CD1c-positive myeloid dendritic cell (primary cell): ENCODE data around the gene HAVCR1.
"Not testable (repeated sequence)": the region's sequence is repeated elsewhere in the genome, so short reads cannot be mapped to it uniquely, and the experiment has no call there.

Experiments
- DNase-seq: peaks from one replicate; pipeline ENCODE4 v3.0.0-alpha.2; 2016; ENCODE audit errors: extremely low spot score

Gene HAVCR1

DNA sequence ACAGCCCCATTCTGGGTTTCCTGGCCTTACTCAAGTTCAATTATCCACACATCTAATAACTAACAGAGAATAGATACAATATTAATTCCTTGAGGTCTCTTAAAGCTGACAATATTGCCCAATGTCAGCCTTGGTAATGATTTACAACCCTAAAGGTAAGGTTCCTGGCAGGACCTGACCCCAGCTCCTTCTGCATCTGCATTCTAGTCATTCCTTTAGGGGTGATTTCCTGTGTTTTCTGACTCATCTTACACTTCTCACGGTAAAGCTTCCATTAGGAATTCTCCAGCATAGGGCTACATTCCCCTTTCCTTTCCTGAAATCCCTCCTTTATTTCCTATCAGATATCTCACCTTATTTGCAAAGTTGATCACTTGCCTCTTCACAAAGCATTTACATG is 9.3 kb downstream of the HAVCR1 start:
- DNase-seq, result no peak

DNA sequence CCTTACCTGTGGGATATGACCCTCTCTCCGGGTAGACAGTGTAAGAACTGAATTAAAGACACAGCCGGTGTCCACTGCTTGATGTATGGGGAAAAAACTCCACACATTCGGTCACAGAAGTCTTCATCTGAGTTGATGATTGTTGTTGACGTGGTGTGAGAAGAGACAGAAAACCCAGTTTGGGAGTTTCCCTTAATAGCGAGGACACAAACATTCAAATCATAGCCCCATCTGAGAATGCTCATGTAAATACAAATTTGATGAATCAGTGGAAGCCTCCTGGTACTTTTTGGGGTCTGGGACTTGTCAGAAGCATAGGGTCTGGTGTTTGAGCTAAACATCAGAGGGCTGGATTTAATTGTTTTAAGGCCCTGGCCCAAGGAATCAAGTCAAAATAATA is 11.0 kb downstream of the HAVCR1 start:
- DNase-seq, result no peak

- DNase-seq, result not testable (repeated sequence)
These were observed 11.9 kb downstream of the HAVCR1 start for GRCh38 chr5:157047016-157047415.

- DNase-seq, result no peak
These were observed 12.9 kb downstream of the HAVCR1 start for GRCh38 chr5:157046041-157046440.

- no peak for DNase-seq
These were observed 13.3 kb downstream of the HAVCR1 start for GRCh38 chr5:157045601-157046000.

- no peak for DNase-seq
These were observed 20.2 kb downstream of the HAVCR1 start for GRCh38 chr5:157038568-157039187.

DNA sequence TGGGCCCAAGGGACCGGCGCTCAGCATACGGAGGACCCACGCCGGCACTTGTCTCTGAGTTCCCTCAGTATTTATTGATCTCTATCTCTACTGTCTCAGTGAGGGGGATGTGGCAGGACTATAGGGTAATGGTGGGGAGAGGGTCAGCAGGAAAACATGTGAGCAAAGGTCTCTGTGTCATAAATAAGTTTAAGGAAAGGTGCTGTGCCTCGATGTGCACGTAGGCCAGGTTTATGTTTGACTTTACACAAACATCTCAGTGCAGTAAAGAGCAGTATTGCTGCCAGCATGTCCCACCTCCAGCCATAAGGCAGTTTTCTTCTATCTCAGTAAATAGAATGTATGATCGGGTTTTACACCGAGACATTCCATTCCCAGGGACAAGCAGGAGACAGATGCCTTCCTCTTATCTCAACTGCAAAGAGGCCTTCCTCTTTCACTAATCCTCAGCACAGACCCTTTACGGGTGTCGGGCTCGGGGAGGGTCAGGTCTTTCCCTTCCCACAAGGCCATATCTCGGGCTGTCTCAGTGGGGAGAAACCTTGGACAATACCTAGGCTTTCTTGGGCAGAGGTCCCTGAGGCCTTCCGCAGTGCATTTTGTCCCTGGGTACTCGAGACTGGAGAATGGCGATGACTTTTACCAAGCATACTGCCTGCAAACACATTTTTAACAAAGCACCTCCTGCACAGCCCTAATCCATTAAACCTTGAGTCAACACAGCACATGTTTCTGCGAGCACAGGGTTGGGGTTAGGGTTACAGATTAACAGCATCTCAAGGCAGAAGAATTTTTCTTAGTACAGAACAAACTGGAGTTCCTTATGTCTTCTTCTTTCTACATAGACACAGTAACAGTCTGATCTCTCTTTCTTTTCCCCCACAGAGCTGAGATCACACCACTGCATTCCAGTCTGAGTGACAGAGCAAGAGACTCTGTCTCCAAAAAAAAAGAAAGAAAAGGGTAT is 24.5 kb downstream of the HAVCR1 start:
- not testable (repeated sequence) for DNase-seq

- DNase-seq, result no peak
These were observed 25.8 kb downstream of the HAVCR1 start for GRCh38 chr5:157033071-157033583.

- no peak for DNase-seq
These were observed 28.2 kb downstream of the HAVCR1 start for GRCh38 chr5:157030692-157031091.

GRCh38 chr5:157029457-157029856 is 29.5 kb downstream of the HAVCR1 start:
- no peak for DNase-seq

DNA sequence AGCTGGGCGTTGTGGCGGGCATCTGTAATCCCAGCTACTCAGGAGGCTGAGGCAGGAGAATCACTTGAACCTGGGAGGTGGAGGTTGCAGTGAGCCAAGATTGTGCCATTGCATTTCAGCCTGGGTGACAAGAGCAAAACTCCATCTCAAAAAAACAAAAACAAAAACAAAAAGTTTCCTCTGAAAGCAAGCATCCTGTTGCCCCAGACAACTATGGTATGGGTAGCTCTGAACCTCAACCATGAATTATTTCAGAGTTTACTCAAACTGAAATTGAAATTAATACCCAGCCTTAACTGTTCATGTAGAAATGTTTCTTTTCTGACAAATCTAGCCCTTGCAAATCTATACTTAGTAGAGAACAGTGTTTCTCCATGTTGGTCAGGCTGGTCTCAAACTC is 31.3 kb downstream of the HAVCR1 start:
- not testable (repeated sequence) for DNase-seq

GRCh38 chr5:157026789-157027424 is 32.0 kb downstream of the HAVCR1 start:
- no peak for DNase-seq

DNA sequence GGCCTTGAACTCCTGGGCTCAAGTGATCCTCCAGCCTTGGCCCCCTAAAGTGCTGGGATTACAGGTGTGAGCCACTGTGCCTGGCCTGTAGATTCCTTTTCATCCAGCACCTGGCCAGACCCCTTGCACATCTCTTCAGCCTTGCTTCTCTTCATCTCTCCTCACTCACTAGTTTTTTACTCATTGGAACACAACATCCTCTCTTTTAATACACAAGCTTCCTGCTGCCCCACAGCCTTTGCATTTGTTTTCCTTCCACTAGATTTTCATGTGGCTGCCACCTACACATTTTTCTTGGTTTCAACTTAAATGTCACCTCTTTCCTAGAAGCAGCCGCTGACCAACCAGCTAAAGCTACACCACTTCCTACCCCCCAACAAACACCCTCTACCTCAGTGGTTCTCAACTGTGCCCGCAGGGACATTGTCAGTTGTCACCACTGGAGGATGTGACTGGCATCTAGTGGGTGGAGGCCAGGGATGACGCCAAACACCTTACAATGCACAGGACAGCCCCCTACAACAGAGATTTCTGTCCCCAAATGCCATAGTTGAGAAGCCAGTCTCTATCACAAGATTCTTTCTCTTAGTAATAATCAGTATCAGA is 33.7 kb downstream of the HAVCR1 start:
- no peak for DNase-seq

DNA sequence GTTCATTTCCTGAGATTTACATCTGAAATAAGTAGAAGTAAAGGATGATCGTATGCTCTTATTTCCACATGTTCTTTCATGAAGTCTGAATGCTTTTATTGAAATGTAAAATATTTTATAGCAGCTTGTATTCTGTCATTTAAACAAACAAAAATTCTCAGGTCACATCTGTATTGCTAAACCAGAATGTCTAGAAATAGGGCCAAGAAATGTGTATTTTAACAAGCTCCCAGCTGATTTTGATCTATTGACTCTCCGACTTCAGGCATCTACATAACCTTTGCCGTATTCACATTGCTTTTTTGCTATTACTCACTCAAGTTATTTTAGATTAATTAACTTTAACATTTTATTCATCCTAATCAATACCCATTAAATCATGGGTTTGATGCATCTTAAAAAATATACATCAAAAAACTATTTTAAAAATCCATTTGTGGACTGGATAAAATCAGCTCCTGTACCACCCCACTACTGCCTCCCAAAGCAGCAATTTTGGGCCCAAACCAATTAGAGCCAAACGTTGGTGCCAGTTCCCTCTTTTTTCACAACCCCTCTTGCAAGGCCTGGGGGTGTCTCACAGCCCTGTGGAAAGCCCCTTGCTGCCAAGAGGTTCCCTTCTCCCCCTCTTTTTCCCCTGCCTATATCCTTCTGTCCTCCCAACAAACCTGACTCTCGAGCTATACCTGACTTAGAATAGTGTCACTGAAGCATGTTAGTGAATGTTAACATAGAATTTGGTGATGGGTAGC is 34.5 kb downstream of the HAVCR1 start:
- no peak for DNase-seq

- DNase-seq, result no peak
These were observed 36.9 kb downstream of the HAVCR1 start for GRCh38 chr5:157022024-157022423.

DNA sequence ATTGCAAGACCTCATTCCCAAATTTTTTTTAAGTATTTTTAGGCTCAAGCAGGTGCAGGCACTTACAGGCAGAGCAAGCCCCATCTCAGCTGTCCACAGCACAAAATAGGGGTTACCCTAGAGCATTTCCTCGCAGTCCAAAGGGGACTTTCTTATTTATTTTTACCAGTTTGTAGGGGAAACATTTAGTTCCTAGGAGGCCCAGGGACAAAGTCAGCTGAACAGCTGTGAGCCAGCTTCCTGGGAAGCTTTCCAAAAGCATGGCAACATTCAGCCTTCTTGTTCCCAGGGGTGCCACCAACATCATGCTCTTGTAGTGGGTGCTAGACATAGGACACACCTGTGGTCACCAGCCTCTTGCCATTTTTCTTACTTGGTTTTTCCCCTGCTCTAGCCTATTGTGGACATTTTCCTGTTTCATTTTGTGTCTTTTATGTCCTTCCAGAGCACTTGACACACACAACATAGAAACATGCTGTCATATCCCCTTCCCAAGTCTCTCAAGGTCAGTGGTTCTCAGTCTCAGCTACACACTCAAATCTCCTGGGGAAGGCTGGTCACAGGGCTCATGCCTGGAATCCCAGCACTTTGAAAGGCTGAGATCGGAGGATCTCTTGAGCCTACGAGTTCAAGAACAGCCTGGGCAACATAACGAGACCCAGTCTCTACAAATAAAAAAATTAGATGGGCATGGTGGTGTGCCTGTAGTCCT is 38.2 kb downstream of the HAVCR1 start:
- DNase-seq, result no peak

DNA sequence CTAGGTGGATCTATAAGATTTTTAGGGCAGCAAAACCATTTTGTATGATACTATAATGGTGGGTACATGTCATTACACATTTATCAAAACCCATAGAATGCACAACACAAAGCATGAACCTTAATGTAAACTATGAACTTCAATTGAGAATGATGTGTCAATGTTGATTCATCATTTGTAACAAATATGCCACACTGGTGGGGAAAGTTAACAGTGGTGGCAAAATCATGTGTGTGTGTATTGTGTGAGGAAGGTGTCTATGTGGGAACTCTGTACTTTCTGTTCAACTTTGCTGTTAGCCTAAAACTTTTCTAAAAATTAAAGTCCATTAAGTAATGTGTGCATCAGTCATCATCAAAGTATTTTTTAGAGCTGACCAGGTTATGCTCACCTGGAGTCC is 38.9 kb downstream of the HAVCR1 start:
- no peak for DNase-seq

- not testable (repeated sequence) for DNase-seq
These were observed 44.8 kb downstream of the HAVCR1 start for GRCh38 chr5:157014143-157014542.

DNA sequence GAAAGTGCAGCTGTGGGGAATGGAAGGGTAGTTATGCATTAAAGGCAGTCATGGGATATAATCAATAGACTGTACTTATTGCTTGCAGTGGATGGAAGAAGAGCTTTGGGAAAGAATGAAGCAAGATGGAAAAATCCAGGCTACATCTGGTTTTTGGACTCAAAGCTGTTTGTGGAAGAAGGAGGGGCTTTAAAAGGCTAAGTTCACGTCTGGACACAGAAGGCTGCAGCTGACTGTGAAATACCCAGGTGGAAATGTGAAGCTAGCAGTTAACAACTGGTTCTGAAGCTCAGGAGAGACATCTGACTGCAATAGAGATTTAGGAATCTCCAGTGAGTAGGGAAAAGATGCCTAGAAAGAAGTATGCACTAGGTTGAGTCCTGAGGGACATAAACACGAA is 52.7 kb downstream of the HAVCR1 start:
- DNase-seq, result no peak

GRCh38 chr5:157004893-157005551 is 53.9 kb downstream of the HAVCR1 start:
- DNase-seq, result no peak
